GM15510 (cell line): Measurements from ENCODE around the gene CLN5.

Experiments used
- POLR2A ChIP-seq: IDR thresholded peaks from 3 replicates; pipeline ENCODE4 v1.6.1; 2011; ENCODE audit warnings: borderline replicate concordance; ENCODE audit not compliant: insufficient read length; ENCODE audit errors: extremely low read depth

Gene CLN5

GRCh38 chr13:77028202-77028601, 36.3 kb downstream of the CLN5 start:
- TF ChIP-seq POLR2A: no peak

GRCh38 chr13:77029436-77029835, 37.6 kb downstream of the CLN5 start:
- TF ChIP-seq POLR2A: no peak

GRCh38 chr13:77031656-77032243, 39.9 kb downstream of the CLN5 start:
- no peak for TF ChIP-seq POLR2A

GRCh38 chr13:77033717-77034302, 41.9 kb downstream of the CLN5 start:
- no peak for TF ChIP-seq POLR2A

GRCh38 chr13:77034881-77035280, 43.0 kb downstream of the CLN5 start:
- no peak for TF ChIP-seq POLR2A

- TF ChIP-seq POLR2A: no peak
These were observed 44.4 kb downstream of the CLN5 start for GRCh38 chr13:77036279-77036678.

- TF ChIP-seq POLR2A: no peak
These were observed 47.1 kb downstream of the CLN5 start for GRCh38 chr13:77038907-77039480.

GRCh38 chr13:77040076-77040475, 48.2 kb downstream of the CLN5 start:
- TF ChIP-seq POLR2A: no peak

- no peak for TF ChIP-seq POLR2A
These were observed 49.0 kb downstream of the CLN5 start for GRCh38 chr13:77040835-77041234.

- TF ChIP-seq POLR2A: no peak
These were observed 50.8 kb downstream of the CLN5 start for GRCh38 chr13:77042566-77043177.

GRCh38 chr13:77047649-77048343, 55.9 kb downstream of the CLN5 start:
- TF ChIP-seq POLR2A: no peak

GRCh38 chr13:77048681-77049080, 56.8 kb downstream of the CLN5 start:
- no peak for TF ChIP-seq POLR2A

- TF ChIP-seq POLR2A: no peak
These were observed 61.3 kb downstream of the CLN5 start for GRCh38 chr13:77053192-77053591.
